Stimulated activated CD8-positive, alpha-beta memory T cell treated with anti-CD3 and anti-CD28 coated beads, Interleukin-7, amount 100 ng/mL, for 1 hour (primary cell): ENCODE results near the gene ME2.
"Not testable (repeated sequence)": the region's sequence is repeated elsewhere in the genome, so short reads cannot be mapped to it uniquely, and the experiment has no call there.

Source experiments
- DNase-seq, 2 donors: peaks; one replicate each; pipeline ENCODE4 v3.0.0-alpha.2; 2020; ENCODE audit warnings: low read depth in 2 of 2

The ME2 gene

GRCh38 chr18:50973367-50974126 lies 94.6 kb downstream of the ME2 start:
- no peak for DNase-seq

- DNase-seq = no peak
These were observed 98.3 kb downstream of the ME2 start for GRCh38 chr18:50977037-50977760.

GRCh38 chr18:50981381-50981780 lies 102.5 kb downstream of the ME2 start:
- no peak for DNase-seq

GRCh38 chr18:50982086-50982801 lies 103.3 kb downstream of the ME2 start:
- no peak for DNase-seq

- DNase-seq = no peak
These were observed 103.9 kb downstream of the ME2 start for GRCh38 chr18:50982802-50983179.

GRCh38 chr18:50986360-50987087 lies 107.6 kb downstream of the ME2 start:
- DNase-seq = no peak

GRCh38 chr18:50987261-50987660 lies 108.3 kb downstream of the ME2 start:
- DNase-seq = no peak

- no peak for DNase-seq
These were observed 110.8 kb downstream of the ME2 start for GRCh38 chr18:50989711-50990110.

- no peak for DNase-seq
These were observed 113.4 kb downstream of the ME2 start for GRCh38 chr18:50992351-50992762.

GRCh38 chr18:50994031-50994430 lies 115.1 kb downstream of the ME2 start:
- DNase-seq = no peak

GRCh38 chr18:51003174-51003573 lies 124.3 kb downstream of the ME2 start:
- DNase-seq = not testable (repeated sequence)
